ENCODE measurements around the gene TWIST2.

The TWIST2 gene

GRCh38 chr2:238921681-238922319 is 73.9 kb downstream of the TWIST2 start:
- Mint-ChIP-seq H3K4me3 (no peak overlapping the region), H3K27me3 (ENCODE audit: low read depth) (peaks cover 30% of the 10 kb centered on the region), H3K4me1 (peaks cover 18% of the 10 kb centered on the region), H3K36me3 (ENCODE audit: low read depth) (no peaks in the 10 kb centered on the region), H3K9me3 (no peaks in the 10 kb centered on the region), H3K27ac (peak overlapping the region in 1 of 3 experiments; percentile 39)
- TF ChIP-seq CTCF (IDR thresholded peaks at IDR 0.05; ENCODE audit: unreplicated experiment in 3 of 3): no peak

- Mint-ChIP-seq H3K4me3 (no peak overlapping the region), H3K27me3 (ENCODE audit: low read depth) (peaks cover 29% of the 10 kb centered on the region), H3K9me3 (no peaks in the 10 kb centered on the region), H3K36me3 (ENCODE audit: low read depth) (no peaks in the 10 kb centered on the region), H3K27ac (peak overlapping the region in 1 of 3 experiments; percentile 39), H3K4me1 (peaks cover 18% of the 10 kb centered on the region)
- TF ChIP-seq CTCF (IDR thresholded peaks at IDR 0.05; ENCODE audit: unreplicated experiment in 3 of 3): no peak
These were observed 74.5 kb downstream of the TWIST2 start for GRCh38 chr2:238922435-238922834.

GRCh38 chr2:238924032-238924431 is 76.1 kb downstream of the TWIST2 start:
- peaks cover 25% of the 10 kb centered on the region for H3K27me3 Mint-ChIP-seq (ENCODE audit: low read depth)
- H3K4me1 Mint-ChIP-seq: peaks cover 20% of the 10 kb centered on the region
- no peaks in the 10 kb centered on the region for H3K9me3 Mint-ChIP-seq
- no peak overlapping the region for H3K4me3 Mint-ChIP-seq
- no peak for TF ChIP-seq CTCF (IDR thresholded peaks at IDR 0.05; ENCODE audit: unreplicated experiment in 3 of 3)
- peak overlapping the region in 2 of 3 experiments; percentile 34 to 38 for H3K27ac Mint-ChIP-seq
- H3K36me3 Mint-ChIP-seq (ENCODE audit: low read depth): no peaks in the 10 kb centered on the region

- peak overlapping the region in 2 of 3 experiments; percentile 34 to 38 for H3K27ac Mint-ChIP-seq
- H3K4me3 Mint-ChIP-seq: no peak overlapping the region
- H3K36me3 Mint-ChIP-seq (ENCODE audit: low read depth): no peaks in the 10 kb centered on the region
- peaks cover 27% of the 10 kb centered on the region for H3K4me1 Mint-ChIP-seq
- peaks cover 25% of the 10 kb centered on the region for H3K27me3 Mint-ChIP-seq (ENCODE audit: low read depth)
- no peak for TF ChIP-seq CTCF (IDR thresholded peaks at IDR 0.05; ENCODE audit: unreplicated experiment in 3 of 3)
- H3K9me3 Mint-ChIP-seq: peaks cover 1% of the 10 kb centered on the region
These were observed 76.9 kb downstream of the TWIST2 start for GRCh38 chr2:238924796-238925195.

GRCh38 chr2:238925281-238925680 is 77.4 kb downstream of the TWIST2 start:
- H3K4me1 Mint-ChIP-seq: peaks cover 26% of the 10 kb centered on the region
- peaks cover 21% of the 10 kb centered on the region for H3K27me3 Mint-ChIP-seq (ENCODE audit: low read depth)
- no peaks in the 10 kb centered on the region for H3K36me3 Mint-ChIP-seq (ENCODE audit: low read depth)
- no peak for TF ChIP-seq CTCF (IDR thresholded peaks at IDR 0.05; ENCODE audit: unreplicated experiment in 3 of 3)
- peaks cover 2% of the 10 kb centered on the region for H3K9me3 Mint-ChIP-seq
- H3K4me3 Mint-ChIP-seq: no peak overlapping the region
- H3K27ac Mint-ChIP-seq: no peak overlapping the region
